SK-N-SH (cell line): ENCODE data around the gene GUK1. TPM values are rescaled to one million over a fixed set of nuclear protein-coding genes. Genes with fewer than 3 reads are reported as not detected.
A peak's percentile ranks its signal among the peaks of the same experiment; 100 is the strongest.

Experiments used
- EP300 ChIP-seq, 2 experiments: IDR thresholded peaks; 2 replicates each; pipeline versions ENCODE4 v1.4.0 to v1.6.1; 2012; ENCODE audit warnings: borderline replicate concordance in 1 of 2, low read depth in 1 of 2, low read length in 1 of 2
- EZH2phosphoT487 ChIP-seq: fragments of 200-600 bp; sonication (generic); IDR thresholded peaks from 2 replicates; pipeline ENCODE4 v1.6.1; 2017; ENCODE audit warnings: low read depth, mixed run types, mild to moderate bottlenecking, antibody characterized with exemption, moderate library complexity, borderline replicate concordance
- GATA2 ChIP-seq: sonication (generic); formaldehyde crosslinking; IDR thresholded peaks from 2 replicates; pipeline ENCODE4 v1.5.0; 2020; ENCODE audit warnings: mild to moderate bottlenecking, missing genetic modification reagents
- MXI1 ChIP-seq: IDR thresholded peaks from 2 replicates; pipeline ENCODE4 v1.6.1; 2012; ENCODE audit warnings: mild to moderate bottlenecking, low read depth, low read length, improper control_type of control experiment
- NRF1 ChIP-seq: IDR thresholded peaks from 2 replicates; pipeline ENCODE4 v1.6.1; 2012; ENCODE audit warnings: low read depth, mild to moderate bottlenecking, low read length
- POLR2AphosphoS5 ChIP-seq: IDR thresholded peaks from 2 replicates; pipeline ENCODE4 v1.6.1; 2012; ENCODE audit warnings: low read depth, low read length
- RAD21 ChIP-seq: IDR thresholded peaks from 2 replicates; pipeline ENCODE4 v1.6.1; 2012; ENCODE audit warnings: mild to moderate bottlenecking, low read length
- REST ChIP-seq: IDR thresholded peaks from 2 replicates; pipeline ENCODE4 v1.6.1; 2012; ENCODE audit warnings: mild to moderate bottlenecking, low read depth, low read length, moderate library complexity
- RXRA ChIP-seq: IDR thresholded peaks from 2 replicates; pipeline ENCODE4 v1.4.0; 2012; ENCODE audit warnings: low read depth, mild to moderate bottlenecking, borderline replicate concordance
- SIN3A ChIP-seq: IDR thresholded peaks from 2 replicates; pipeline ENCODE4 v1.6.1; 2012; ENCODE audit warnings: low read depth, mild to moderate bottlenecking, low read length, moderate library complexity, borderline replicate concordance
- SMC3 ChIP-seq: IDR thresholded peaks from 2 replicates; pipeline ENCODE4 v1.6.1; 2012; ENCODE audit warnings: low read depth, low read length, improper control_type of control experiment
- TAF1 ChIP-seq: IDR thresholded peaks from 2 replicates; pipeline ENCODE4 v1.6.1; 2012; ENCODE audit warnings: low read depth, mild to moderate bottlenecking, low read length, moderate library complexity, borderline replicate concordance
- TCF12 ChIP-seq: IDR thresholded peaks from 2 replicates; pipeline ENCODE4 v1.4.0; 2012
- TEAD4 ChIP-seq: IDR thresholded peaks from 2 replicates; pipeline ENCODE4 v1.4.0; 2012; ENCODE audit warnings: mild to moderate bottlenecking, borderline replicate concordance; ENCODE audit not compliant: insufficient read depth
- YY1 ChIP-seq: IDR thresholded peaks from 2 replicates; pipeline ENCODE4 v1.4.0; 2012; ENCODE audit warnings: low read depth, mild to moderate bottlenecking
- polyA plus RNA-seq, 3 experiments: library from polyadenylated mRNA; depleted of rRNA; stranded (reverse); fragments of >200 nt; gene quantifications; 2 replicates each; pipeline ENCODE4 v1.2.3, GENCODE V29; 2012
- TF ChIP-seq, protein P1 (sequence below): fragments of 150-350 bp; IDR thresholded peaks from 2 replicates; pipeline ENCODE4 v1.6.1; 2016; ENCODE audit warnings: mild to moderate bottlenecking, low read depth, low read length
- TF ChIP-seq, protein P2 (sequence below): IDR thresholded peaks from 2 replicates; pipeline ENCODE4 v1.4.0; 2012; ENCODE audit warnings: low read depth, borderline replicate concordance

The GUK1 gene
- polyA plus RNA-seq, 1 of the 3 experiments (the other 2 are of a cell fraction): 742 TPM

GRCh38 chr1:228166170-228166936, 26.3 kb downstream of the GUK1 start (continued):
- TF ChIP-seq POLR2AphosphoS5: no peak
- no peak for TF ChIP-seq TAF1
- no peak for TF ChIP-seq YY1
- peak; percentile 33 for TF ChIP-seq SMC3
- no peak for TF ChIP-seq EP300 (IDR thresholded peaks at IDR 0.05; ENCODE audit: borderline replicate concordance in 1 of 2, low read depth in 1 of 2, low read length in 1 of 2)
- TF ChIP-seq SIN3A: 0 out of 2 replicates have a peak, but pooled peaks have one; percentile 23
- TF ChIP-seq EZH2phosphoT487: no peak
- TF ChIP-seq, protein P1, sequence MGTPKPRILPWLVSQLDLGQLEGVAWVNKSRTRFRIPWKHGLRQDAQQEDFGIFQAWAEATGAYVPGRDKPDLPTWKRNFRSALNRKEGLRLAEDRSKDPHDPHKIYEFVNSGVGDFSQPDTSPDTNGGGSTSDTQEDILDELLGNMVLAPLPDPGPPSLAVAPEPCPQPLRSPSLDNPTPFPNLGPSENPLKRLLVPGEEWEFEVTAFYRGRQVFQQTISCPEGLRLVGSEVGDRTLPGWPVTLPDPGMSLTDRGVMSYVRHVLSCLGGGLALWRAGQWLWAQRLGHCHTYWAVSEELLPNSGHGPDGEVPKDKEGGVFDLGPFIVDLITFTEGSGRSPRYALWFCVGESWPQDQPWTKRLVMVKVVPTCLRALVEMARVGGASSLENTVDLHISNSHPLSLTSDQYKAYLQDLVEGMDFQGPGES: no peak
- no peak for TF ChIP-seq TCF12
- TF ChIP-seq MXI1: peak; percentile 68
- peak; percentile 36 for TF ChIP-seq RAD21
- TF ChIP-seq RXRA: no peak
- TF ChIP-seq GATA2 (CRISPR knock-in tag): no peak
- TF ChIP-seq, protein P2, sequence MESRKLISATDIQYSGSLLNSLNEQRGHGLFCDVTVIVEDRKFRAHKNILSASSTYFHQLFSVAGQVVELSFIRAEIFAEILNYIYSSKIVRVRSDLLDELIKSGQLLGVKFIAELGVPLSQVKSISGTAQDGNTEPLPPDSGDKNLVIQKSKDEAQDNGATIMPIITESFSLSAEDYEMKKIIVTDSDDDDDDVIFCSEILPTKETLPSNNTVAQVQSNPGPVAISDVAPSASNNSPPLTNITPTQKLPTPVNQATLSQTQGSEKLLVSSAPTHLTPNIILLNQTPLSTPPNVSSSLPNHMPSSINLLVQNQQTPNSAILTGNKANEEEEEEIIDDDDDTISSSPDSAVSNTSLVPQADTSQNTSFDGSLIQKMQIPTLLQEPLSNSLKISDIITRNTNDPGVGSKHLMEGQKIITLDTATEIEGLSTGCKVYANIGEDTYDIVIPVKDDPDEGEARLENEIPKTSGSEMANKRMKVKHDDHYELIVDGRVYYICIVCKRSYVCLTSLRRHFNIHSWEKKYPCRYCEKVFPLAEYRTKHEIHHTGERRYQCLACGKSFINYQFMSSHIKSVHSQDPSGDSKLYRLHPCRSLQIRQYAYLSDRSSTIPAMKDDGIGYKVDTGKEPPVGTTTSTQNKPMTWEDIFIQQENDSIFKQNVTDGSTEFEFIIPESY: no peak
- TF ChIP-seq TEAD4: no peak
- no peak for TF ChIP-seq NRF1
- TF ChIP-seq REST: no peak
